GM18873 (cell line): ENCODE measurements around the gene CXCR5.
"Not testable (repeated sequence)": the region's sequence is repeated elsewhere in the genome, so short reads cannot be mapped to it uniquely, and the experiment has no call there.

Experiments
- ATAC-seq: cut with Tn5 transposase; IDR thresholded peaks from one replicate; pipeline ENCODE4 v1.9.1; 2021; ENCODE audit warnings: mild to moderate bottlenecking, moderate library complexity, moderate number of reproducible peaks; ENCODE audit not compliant: unreplicated experiment, low FRiP score

Gene CXCR5, protein sequence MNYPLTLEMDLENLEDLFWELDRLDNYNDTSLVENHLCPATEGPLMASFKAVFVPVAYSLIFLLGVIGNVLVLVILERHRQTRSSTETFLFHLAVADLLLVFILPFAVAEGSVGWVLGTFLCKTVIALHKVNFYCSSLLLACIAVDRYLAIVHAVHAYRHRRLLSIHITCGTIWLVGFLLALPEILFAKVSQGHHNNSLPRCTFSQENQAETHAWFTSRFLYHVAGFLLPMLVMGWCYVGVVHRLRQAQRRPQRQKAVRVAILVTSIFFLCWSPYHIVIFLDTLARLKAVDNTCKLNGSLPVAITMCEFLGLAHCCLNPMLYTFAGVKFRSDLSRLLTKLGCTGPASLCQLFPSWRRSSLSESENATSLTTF

DNA sequence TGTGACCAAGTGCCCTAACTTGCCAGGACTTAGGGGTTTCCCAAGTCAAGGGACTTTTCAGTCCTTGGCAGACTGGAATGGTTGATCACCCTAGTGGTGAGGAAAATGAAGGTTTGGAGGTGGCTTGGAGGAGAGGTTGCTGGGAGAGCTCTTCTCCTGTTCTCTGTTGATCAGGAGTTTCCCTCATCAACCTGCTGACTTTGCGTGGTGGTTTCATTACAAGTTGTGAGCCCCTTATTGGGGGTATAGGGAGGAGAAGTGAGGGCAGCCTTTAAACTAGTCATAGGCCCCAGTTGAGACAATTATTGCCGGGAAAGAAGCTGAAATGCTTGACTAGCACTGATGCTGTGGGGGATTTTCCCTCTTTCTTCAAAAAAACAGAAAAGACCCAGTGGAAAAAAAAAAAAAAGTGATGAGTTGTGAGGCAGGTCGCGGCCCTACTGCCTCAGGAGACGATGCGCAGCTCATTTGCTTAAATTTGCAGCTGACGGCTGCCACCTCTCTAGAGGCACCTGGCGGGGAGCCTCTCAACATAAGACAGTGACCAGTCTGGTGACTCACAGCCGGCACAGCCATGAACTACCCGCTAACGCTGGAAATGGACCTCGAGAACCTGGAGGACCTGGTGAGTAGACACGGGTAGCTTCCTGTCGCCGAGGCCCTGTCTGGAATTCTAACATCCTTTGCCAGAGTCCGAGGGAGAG, at the start of gene CXCR5:
Gene CXCR5 (plus strand): TSS at position 525 of the 704 bp plus-strand sequence. CDS start 50 bp downstream, at position 575.
- peak; percentile 63 for ATAC-seq

DNA sequence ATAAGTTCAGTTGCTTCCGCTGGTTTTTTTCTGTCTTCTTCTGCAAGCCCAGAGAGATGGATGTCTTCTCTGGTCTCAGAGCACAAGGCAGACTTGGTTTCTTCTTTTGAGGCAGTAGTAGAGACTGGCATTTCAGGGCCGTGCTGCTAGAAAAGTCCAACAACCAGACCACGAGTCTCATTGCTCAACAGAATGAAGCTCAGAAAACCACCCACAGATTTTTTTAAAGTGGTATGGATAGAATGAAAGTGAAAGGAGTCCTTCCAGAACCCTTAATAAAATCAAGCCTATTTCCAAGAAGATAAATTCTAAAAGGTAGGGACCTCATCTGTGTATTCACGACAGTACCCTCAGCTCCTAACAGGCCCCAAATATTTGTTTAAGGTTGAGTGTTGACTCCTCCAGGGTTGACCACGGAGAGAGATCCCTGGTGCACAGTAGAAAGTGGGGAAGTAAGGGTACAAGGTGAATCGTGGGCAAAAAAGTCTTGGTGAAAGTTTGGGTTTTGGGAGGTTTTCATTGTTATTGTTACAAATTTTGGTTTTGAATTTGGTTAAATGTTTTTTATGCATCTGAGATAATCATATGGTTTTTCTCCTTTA, 49.2 kb upstream of the CXCR5 start:
- ATAC-seq: no peak

DNA sequence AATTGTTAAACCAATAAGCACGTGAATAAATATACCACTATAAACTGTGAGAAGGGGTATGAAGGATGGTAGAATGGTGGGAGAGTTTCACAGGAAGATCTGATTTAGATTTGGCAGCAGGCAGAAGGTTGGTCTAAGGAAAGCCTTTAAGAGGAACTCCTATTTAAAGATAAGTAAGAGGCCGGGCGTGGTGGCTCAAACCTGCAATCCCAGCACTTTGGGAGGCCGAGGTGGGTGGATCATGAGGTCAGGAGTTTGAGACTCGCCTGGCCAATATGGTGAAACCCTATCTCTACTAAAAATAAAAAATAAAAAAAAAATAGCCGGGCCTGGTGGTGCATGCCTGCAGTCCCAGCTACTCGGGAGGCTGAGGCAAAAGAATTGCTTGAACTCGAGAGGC, 45.8 kb upstream of the CXCR5 start:
- ATAC-seq: no peak

DNA sequence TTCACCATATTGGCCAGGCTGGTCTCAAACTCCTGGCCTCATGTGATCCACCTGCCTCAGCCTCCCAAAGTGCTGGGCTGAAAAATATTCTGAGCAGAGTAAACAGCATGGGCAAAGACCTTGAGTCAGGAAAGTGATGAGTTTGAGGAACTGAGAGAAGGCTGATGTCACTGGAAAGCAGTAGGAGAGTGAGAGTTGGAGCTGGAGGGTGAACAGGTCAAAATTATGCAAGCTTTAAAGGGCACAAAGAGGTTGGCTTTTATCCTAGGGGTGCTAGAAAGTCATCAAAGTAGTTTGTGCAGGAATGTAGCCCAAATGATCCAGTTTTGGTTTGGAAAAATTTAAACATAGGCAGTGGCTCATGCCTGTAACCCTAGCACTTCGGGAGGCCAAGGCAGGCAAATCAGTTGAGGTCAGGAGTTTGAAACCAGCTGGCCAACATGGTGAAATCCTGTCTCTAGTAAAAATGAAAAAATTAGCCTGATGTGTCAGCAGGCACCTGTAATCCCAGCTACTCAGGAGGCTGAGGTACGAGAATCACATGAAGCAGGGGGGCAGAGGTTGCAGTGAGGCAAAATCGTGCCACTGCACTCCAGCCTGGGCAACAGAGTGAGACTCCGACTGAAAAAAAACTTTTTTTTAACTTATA, 44.7 kb upstream of the CXCR5 start:
- ATAC-seq: peak; percentile 60

DNA sequence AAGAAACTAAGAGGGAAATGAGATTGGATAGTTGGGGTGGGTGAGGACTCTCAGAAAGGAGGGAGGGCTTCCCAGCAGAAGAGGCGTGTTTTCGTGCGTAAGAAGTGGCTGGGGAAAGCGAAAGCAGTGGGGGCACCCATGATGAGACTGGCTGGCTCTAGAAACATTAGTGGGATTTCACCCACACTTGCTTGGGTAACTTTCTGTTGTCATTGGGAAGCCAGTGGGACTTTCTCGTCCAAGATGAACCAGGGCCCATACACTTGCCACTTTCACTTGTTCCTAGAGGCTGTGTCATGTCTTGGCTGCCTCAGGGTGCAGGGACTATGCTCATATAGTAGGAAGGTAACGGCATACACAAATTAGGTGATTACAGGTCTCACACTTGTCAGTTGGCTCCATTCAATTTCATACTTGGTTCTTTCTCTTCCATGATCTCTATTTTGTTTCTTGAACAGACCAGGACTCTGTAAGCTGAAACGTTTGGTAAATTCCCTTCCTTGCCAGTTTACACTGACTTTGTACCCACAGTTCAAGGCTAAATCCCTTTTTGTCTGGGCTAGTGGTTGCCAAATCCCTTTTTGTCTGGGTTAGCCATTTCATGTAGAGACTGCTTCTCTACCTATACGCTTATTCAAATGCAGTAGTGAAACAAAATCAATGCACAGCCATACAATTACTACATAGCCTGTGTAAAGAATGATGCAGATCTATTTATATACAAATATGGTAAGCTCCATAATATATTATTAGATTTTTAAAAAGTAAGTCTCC, 42.0 kb upstream of the CXCR5 start:
- no peak for ATAC-seq

DNA sequence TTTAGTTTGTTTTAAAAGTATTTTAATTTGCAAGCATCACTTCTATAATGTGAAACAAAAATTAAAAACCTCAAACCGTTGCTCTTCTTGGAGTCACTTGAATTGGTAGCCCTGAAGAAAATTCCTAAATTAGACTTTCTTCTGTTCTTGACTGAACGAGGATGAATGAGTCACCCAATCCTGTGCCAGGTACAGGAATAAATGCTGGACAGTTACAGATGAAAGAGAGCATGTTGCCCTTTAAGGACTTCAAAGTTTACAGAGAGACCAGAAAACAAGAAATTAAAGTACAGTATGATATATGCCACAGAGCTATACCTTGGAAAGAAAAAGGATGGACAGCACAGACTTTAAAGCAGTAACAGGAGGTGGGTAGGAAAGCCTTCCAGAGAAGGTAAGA, 41.3 kb upstream of the CXCR5 start:
- no peak for ATAC-seq

DNA sequence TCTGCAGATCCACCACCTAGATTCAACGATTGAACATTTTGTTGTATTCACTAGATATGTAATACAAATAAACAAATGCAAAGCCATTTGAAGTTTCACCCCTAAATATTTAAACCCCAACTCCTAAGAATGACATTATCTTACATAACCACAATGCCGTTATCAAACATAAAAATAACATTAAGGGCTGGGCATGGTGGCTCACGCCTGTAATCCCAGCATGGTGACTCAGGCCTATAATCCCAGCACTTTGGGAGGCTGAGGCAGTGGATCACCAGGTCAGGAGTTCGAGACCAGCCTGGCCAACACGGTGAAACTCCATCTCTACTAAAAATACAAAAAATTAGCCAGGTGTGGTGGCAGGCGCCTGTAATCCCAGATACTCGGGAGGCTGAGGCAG, 40.8 kb upstream of the CXCR5 start:
- not testable (repeated sequence) for ATAC-seq

DNA sequence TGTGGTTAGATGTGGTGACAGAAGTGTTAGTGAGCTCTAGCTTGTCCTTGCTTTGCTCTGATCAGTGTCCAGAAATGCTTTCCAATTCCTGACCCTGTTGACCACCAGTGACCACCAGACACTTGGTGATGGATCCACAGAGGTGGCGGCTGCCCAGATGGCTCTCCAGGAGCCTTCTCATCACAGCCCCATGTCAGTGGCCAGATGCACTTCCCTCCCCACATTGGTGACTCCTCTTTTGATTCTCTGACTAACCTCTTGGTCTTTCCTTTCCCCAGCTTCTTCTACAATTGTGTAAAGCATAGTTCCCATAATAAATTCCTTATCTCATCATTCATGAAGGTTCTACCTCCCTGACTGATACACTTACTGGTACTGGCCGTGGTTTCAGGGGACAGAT, 40.1 kb upstream of the CXCR5 start:
- no peak for ATAC-seq

DNA sequence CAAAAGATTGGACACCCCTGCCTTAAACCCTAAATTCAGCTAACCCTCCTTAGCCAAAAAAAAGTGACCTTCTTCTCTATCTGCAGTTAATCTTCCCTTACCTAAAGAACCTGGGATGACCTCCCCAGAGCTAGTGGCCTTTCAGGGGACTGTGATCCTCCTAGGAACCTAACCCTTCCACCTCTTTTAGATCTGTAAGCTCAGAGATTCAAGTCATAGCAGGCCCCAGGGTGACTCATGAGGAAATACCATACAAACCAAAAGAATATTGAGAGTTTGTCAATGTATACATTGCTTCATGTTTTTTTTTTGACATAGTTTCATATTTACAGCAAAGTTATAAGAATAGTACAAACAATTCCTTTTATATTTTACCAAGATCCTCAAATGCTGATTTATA, 38.3 kb upstream of the CXCR5 start:
- no peak for ATAC-seq

DNA sequence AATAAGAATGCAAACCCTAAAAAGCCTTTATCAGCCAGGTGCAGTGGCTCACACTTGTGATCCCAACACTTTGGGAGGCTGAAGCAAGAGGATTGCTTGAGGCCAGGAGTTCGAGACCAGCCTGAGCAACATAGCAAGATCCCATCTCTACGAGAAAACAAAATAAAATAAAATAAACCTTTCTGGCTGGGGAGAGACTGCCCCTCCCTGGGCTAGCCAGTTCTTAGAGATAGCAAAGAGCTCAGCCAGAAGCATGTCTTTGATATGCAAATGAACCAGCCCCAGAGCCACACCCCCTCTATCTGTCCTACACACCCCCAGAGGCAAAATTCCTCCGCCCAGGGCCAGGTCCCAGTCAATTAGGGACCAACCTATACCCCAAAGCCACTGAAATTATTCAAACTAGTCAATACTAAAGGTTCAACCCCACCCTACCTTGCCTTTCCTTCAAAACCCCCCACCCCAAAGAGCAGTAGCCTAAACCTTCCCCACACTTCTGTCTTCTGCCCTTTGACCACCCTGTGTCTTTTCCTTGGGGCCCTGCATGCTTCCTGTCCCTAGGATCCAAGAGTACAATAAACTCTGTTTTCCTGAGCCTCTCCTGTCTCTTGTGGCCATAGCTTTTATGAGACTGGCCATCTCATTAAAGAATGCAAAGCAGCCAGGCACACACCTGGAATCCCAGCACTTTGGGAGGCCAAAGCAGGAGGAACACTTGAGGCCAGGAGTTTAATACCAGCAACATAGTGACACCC, 37.3 kb upstream of the CXCR5 start:
- no peak for ATAC-seq

DNA sequence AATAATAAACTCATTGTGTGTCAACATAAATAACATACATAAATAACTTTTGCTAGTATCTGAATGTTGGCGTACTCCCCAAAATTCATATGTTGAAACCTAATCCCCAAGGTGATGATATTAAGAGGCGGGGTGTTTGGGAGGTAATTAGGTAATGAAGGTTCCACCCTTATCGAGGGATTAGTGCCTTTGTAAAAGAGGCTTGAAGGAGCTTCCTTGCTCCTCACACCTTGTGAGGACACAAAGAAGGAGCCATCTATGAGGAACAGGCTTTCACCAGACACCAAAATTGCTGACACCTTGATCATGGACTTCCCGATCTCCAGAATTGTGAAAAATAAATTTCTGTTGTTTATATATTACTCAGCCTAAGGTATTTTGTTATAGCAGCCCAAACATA, 33.9 kb upstream of the CXCR5 start:
- ATAC-seq: no peak

DNA sequence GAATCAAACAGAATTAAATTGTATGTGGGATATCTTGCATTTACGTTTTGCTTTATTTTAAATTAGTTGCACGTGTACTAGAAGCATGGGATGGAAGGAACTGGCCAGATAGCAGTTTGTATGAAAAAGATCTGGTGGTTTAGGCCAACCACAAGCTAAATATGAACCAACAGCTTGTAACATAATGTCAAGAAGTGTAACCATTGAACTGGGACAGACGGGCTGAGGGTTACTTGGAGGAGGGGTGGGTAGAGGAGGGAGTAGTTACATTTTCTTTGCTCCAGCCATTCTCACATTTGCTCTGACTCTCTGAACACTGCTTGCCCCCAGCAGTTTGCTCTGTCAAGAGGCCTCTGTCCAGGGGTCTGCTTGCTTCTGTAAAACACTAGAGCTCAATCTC, 31.7 kb upstream of the CXCR5 start:
- no peak for ATAC-seq

DNA sequence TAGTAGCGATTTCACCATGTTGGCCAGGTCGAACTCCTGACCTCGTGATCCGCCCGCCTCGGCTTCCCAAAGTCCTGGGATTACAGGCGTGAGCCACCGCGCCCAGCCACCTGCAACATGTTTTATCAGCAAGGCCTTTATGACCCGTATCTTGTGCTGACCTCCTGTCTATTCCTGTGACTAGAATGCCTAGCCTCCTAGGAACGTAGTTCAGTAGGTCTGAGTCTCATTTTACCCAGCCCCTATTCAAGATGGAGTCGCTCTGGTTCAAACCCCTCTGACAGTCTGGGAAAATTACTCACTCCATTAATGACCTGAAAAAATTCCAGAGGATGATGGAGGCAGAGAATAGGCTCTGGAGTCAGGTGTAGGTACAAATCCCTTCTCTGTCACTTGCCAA, 30.0 kb upstream of the CXCR5 start:
- ATAC-seq: no peak

DNA sequence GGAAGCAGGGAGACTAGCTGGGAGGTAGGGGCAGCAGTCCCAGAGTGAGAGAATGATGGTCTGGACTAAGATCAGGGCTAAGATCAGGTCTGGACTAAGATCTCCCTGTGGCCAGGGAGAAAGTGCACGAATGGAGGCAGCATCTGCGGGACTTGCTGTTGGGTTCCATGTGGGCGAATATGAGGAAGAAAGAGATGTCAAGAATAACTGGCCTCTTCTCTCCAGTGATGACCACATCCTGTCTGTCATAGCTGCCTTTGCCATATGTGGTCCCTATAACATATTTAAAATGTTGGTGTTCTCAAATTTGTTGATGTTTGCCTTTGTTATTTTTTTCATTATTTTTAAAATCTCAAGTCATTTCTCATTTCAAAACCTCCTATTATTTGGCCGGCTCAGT, 27.4 kb upstream of the CXCR5 start:
- no peak for ATAC-seq

DNA sequence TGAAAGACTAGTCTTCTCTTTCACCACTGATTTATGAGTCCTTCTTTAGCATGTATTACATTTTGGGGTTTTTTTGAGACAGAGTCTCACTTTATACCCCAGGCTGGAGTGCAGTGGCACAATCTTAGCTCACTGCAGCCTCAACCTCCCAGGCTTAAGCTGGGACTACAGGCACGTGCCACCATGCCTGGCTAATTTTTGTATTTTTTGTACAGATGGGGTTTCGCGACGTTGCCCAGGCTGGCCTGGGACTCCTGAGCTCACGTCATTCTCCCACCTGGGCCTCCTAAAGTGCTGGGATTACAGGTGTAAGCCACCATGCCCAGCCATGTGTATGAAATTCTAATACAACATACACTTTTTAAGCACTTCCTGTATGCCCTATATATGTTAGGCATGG, 26.3 kb upstream of the CXCR5 start:
- ATAC-seq: no peak

DNA sequence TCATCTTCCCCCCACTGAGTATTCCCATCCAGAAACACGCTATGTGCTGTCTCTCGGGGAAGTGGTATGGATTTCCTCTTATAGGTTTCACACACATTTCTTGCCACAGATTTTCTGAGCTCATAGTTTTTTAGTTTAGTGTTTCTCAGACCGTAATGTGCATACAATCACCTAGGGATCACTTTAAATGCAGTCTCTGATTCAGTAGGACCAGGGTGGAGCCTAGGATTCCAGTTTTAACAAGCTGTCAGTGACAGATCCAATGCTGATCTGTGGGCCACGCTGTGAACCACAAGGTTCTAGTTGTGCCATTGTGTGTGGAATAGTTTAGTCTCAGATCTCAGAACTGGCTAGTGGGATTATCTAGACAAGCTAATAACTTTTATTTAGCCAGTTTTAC, 23.7 kb upstream of the CXCR5 start:
- no peak for ATAC-seq

DNA sequence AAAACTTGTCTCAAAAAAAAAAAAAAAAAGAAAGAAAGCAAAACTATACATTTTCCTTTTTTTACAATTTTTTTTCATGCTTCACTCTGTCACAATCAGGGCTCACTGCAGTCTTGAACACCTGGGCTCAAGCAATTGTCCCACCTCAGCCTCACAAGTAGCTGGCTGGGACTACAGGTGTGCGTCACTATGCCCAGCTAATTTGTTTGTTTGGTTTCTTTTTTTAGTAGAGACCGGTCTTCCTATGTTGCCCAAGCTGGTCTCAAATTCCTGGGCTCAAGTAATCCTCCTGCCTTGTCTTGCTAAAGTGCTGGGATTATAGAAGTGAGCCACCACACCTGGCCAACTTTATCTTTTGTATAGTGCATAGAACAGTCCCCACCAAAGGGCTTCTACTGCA, 15.0 kb upstream of the CXCR5 start:
- no peak for ATAC-seq

DNA sequence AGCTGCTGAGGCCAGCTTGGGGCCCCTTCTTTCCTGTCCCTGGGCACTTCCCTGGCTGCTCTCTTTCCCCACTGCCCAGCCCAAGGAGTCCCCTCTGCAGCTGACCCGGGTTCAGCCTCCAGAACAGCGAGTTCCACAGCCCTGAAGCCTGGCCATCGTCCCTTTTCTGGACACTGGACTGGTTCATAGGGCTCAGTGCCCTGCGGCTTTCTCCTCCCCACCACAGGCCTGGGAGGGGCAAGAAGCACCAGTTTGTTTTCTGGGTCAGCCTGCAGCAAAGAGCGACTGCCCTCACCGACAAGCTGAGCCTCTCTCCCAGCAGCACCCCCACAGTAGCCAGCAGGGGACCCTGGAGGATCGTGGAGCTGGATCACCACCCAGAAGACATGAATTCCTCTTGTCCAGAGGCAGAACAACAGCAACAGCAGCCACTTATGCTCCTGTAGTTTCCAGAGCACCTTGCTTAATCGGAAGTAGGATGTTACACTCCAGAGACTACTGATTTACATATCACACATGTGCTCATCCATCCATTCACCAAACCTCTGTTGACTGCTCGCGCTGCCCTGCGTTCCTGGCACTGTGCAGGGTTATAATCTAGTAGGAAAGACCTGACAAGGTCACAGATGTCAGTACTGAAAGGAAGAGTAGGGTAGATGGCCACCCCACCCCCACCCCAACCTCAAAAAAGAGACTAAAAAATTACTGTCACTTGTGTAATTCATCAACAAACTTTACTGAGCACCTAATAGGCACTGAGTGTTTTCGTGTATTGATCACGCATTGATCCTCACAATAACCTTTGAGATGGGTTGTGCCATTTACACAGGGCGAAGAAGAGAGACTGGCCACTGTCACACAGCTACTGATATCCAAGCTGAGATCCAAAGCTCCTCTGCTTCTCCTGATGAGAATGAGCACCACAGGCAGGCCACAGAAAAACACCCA, 13.0 kb upstream of the CXCR5 start:
- no peak for ATAC-seq

DNA sequence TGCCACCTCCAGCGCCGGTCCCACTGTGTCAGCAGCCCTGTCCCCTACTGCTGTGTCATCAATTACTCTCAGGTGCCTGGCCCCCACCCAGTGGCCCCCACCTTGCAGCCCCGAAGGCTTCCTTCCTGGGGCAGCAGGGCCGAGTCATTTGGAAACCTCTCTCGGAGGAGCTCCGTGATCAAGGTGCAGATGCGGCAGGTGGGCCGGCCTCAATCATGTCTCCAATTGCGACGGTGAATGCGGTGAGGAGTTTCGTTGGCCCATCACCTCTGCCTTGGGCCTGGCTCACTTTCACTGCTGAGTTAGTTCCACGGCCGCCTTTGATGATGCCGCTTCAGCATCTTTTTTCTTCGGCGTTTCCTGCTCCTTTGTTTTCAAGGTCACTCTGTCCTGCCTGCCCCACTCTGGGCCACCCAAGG, 11.3 kb upstream of the CXCR5 start:
- ATAC-seq: no peak
